ENCODE data around the gene SLC35F6.
A peak's percentile ranks its signal among the peaks of the same experiment; 100 is the strongest.
"Not testable (repeated sequence)": the region's sequence is repeated elsewhere in the genome, so short reads cannot be mapped to it uniquely, and the experiment has no call there.

The SLC35F6 gene

DNA sequence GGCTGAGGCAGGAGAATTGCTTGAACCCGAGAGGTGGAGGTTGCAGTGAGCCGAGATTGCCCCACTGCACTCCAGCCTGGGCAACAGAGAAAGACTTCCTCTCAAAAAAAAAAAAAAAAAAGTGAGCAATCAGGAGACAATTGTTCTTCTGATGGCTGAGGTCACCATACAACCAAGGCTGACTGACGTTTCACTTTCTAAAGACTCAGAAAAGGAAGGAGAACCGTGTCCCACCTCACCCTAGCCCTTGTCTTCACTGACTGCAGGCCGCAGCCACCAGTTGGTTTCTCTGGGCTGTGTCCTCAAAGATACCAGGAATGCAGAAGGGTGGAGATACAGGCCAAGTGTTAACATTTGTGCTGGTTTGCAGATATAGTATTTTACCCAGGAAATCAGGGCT lies 7.7 kb upstream of the SLC35F6 start:
- no peak for DNase-seq (ENCODE audit: low spot score)

- DNase-seq (ENCODE audit: low spot score) = peak; percentile 40
Observed at GRCh38 chr2:26757873-26758789, 6.0 kb upstream of the SLC35F6 start.

GRCh38 chr2:26758790-26759321 lies 5.2 kb upstream of the SLC35F6 start:
- DNase-seq (ENCODE audit: low spot score) = no peak

- DNase-seq (ENCODE audit: low spot score) = no peak
Observed at GRCh38 chr2:26759845-26760244, 4.2 kb upstream of the SLC35F6 start.

DNA sequence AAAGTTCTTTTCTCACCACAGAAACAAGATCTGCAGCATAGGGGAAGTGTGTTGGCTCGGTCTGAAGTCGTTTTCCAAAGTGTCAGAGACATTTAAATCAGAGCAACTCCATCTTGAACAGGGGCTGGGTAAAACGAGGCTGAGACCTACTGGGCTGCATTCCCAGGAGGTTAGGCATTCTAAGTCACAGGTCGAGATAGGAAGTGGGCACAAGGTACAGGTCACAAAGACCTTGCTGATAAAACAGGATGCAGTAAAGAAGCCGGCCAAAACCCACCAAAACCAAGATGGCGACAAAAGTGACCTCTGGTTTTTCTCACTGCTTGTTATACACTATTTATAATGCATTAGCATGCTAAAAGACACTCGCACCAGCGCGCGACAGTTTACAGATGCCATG lies 3.1 kb upstream of the SLC35F6 start:
- DNase-seq (ENCODE audit: low spot score) = not testable (repeated sequence)

- DNase-seq (ENCODE audit: low spot score) = no peak
Observed at GRCh38 chr2:26763019-26763418, 1.1 kb upstream of the SLC35F6 start.

DNA sequence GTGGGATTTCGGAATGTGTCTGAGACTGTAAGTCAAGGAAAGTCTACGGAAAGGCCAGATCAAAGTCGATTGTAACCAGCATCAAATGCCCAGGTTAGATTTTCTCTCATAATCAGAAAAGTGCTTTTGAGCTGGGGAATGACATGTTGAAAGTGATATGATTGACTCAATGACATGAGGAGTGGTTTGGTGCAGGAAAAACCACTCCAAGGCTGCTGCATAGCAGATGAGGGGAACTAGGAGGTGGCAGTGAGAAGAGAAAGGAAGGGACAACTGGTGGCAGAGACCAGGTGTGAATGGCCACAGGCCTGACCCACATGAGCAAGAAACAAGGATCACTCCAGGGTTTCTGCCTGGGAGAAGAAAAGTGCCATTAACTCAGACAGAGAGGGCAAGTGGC lies 822 bp downstream of the SLC35F6 start:
- DNase-seq (ENCODE audit: low spot score) = no peak

- no peak for DNase-seq (ENCODE audit: low spot score)
Observed at GRCh38 chr2:26765475-26766200, 1.6 kb downstream of the SLC35F6 start.

DNA sequence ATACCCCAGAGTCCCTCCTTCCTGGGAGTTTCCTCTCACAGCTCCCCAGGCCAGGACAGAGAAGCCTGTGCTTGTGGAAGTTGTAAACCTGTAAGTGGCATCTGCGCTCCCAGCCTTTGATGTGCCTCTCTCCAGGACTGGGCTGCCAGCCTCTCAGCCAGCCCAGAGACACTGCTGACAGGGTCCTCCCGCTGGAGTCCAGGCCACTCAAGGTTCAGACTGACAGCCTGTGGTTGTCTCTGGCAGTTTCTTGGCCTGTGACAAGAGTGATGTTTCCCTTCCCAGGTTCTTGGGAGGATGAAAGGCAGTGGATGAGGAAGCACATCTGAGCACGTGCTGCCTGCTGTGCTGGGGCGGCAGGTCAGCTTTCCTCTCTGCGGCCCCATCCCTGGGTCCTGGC lies 3.0 kb downstream of the SLC35F6 start:
- DNase-seq (ENCODE audit: low spot score) = no peak

DNA sequence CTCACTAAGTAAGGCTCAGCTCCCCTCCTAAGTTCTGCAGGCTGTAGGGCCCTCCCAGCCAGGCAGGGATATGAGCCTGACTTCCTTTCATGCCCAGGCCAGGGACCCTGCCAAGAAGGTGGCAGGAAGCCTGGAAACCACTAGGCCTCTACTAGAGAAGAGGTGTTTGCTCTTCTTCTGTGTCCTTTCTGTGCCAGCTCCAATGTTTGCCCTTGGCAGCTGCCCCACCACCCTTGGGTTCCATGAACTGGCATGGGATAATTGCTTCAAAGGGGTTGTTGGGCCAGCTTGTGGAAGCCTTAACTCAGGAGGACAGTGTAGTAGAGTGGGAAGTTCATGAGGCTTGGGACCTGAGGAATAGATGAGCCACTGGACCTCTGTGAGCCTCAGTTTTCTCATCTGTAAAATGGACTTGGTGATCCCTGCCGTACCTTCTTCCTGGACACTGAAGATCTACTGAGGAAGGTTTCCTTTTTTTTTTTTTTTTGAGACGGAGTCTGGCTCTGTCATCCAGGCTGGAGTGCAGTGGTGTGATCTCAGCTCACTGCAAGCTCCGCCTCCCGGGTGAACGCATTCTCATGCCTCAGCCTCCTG lies 3.9 kb downstream of the SLC35F6 start:
- DNase-seq (ENCODE audit: low spot score) = no peak

DNA sequence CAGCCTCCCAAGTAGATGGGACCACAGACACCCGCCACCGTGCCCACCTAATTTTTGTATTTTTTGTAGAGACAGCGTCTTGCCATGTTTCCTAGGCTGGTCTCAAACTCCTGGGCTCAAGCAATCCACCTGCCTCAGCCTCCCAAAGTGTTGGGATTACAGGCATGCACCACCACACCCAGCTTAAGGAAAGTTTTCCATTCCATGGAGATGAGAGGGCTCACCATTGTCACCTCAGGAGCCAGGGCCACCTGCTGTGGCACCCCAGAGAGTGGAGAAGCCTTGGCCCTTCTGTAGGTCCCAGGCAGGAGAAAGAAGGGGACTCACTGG lies 4.6 kb downstream of the SLC35F6 start:
- no peak for DNase-seq (ENCODE audit: low spot score)

GRCh38 chr2:26769089-26769761 lies 5.1 kb downstream of the SLC35F6 start:
- peak; percentile 55 for DNase-seq (ENCODE audit: low spot score)

DNA sequence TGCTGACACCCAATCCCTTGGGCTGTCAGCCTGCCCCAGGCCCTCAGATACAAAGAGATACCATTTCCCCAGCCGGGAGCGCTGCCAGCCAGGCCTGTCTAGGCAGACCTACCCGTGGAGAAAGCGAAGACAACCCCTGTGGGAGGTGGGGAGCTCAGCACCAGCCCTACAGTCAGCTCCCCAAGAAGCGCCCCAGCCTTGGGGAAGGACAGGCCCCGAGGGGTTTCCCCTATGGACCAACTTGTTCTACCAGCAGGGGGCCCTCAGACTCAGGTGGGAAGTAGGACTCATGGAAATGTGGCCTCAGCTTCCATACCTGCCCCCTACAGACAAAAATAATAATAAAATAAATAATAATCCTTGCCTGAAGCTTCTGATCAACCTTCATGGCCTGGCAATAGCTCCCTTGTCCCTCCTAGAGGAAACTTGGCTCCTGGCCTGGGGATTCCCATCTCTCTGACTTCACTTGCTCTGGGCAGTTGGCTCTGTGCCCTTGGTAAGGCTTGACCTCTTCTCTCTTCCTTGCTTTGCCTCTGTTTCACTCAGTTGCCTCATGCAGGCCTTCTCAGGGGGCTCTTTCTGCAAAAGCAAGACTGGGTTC lies 7.0 kb downstream of the SLC35F6 start:
- DNase-seq (ENCODE audit: low spot score) = no peak

GRCh38 chr2:26772064-26773001 lies 8.2 kb downstream of the SLC35F6 start:
- DNase-seq (ENCODE audit: low spot score) = peak; percentile 43

DNA sequence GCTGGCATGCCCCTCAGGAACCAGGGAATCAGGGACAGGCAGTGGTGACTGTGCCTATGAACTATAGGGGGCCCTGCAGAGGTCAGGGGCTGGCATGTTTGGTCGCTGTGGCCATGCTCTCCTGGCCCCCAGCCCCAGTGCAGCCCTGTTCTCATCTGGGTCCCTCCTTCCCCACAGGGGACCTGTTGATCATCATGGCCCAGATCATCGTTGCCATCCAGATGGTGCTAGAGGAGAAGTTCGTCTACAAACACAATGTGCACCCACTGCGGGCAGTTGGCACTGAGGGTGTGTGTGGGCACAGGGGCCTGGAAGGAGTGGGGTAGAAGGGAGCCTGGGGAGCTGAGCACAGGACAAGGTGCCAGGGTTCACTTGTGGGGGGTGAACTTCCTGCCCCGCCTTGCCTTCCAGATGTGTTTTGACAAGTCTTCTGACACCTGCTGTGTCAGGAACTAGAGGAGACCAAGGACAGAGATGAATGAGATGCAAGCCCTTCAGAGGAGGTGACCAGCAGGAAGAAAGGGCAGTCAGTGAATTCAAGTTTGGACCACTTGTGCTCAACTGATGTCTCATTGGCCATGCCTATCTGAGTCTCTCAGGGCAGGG lies 12.2 kb downstream of the SLC35F6 start:
- no peak for DNase-seq (ENCODE audit: low spot score)

GRCh38 chr2:26778098-26778497 lies 14.0 kb downstream of the SLC35F6 start:
- no peak for DNase-seq (ENCODE audit: low spot score)

- DNase-seq (ENCODE audit: low spot score) = no peak
Observed at GRCh38 chr2:26778507-26778906, 14.4 kb downstream of the SLC35F6 start.

- no peak for DNase-seq (ENCODE audit: low spot score)
Observed at GRCh38 chr2:26780203-26780760, 16.2 kb downstream of the SLC35F6 start.

GRCh38 chr2:26782876-26783704 lies 19.0 kb downstream of the SLC35F6 start:
- no peak for DNase-seq (ENCODE audit: low spot score)
